Nephron (organoid): ENCODE results near the gene ZMYM2.

ENCODE experiments used
- H3K27ac Mint-ChIP-seq, 3 experiments: 2 replicates each; pipeline ENCODE4 v1.8.0; 2020; ENCODE audit warnings: mixed read lengths in 3 of 3, mild to moderate bottlenecking in 2 of 3, moderate library complexity in 1 of 3
- H3K27me3 Mint-ChIP-seq: 2 replicates; pipeline ENCODE4 v1.8.0; 2021; ENCODE audit warnings: low read depth, mild to moderate bottlenecking, moderate library complexity, mixed read lengths
- H3K36me3 Mint-ChIP-seq: 2 replicates; pipeline ENCODE4 v1.8.0; 2020; ENCODE audit warnings: low read depth, mixed read lengths
- H3K4me1 Mint-ChIP-seq: 2 replicates; pipeline ENCODE4 v1.8.0; 2020; ENCODE audit warnings: mixed read lengths
- H3K4me3 Mint-ChIP-seq, 3 experiments: 2 replicates each; pipeline ENCODE4 v1.8.0; 2020; ENCODE audit warnings: mild to moderate bottlenecking in 3 of 3, mixed read lengths in 3 of 3, moderate library complexity in 2 of 3
- H3K9me3 Mint-ChIP-seq: 2 replicates; pipeline ENCODE4 v1.8.0; 2020; ENCODE audit warnings: mixed read lengths
- TF ChIP-seq, protein P1 (sequence below), 3 experiments: fragments of 200-600 bp; sonication (generic); IDR thresholded peaks; one replicate each; pipeline ENCODE4 v1.5.0; 2021; ENCODE audit warnings: antibody characterized with exemption in 3 of 3; ENCODE audit not compliant: unreplicated experiment in 3 of 3

The ZMYM2 gene

DNA sequence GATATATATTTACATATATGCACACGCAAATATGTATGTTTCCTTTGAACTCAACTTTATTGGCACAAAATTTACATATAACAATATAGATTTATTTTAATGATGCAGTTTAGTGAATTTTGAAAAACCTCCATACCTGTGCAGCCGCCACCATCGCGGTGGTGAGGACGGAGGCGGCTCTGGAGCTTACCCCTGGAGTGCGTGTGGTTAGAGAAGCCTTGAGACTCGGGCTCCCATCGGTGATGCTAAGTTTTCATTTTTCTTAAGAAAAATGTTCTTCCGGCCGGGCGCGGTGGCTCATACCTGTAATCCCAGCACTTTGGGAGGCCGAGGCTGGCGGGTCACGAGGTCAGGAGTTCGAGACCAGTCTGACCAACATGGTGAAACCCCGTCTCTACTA, 170.5 kb downstream of the ZMYM2 start:
- H3K4me1 Mint-ChIP-seq = peaks cover 11% of the 10 kb centered on the region
- peaks cover 17% of the 10 kb centered on the region for H3K27me3 Mint-ChIP-seq

DNA sequence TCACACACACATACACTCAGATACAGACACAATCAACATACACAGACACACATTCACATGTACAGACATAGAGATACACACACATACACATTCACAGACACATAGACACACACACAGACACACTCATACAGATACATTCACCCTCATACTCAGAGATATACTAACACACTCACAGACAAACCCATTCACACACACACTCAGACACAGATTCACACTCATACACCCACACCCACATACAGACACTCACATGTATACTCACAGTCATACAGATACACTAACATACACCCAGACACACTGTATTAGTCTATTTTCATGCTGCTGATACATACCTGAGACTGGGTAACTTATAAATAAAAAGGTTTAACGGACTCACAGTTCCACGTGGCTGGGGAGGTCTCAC, 171.5 kb downstream of the ZMYM2 start:
- no peaks in the 10 kb centered on the region for H3K9me3 Mint-ChIP-seq
- H3K4me3 Mint-ChIP-seq = no peak overlapping the region
- no peak overlapping the region for H3K27ac Mint-ChIP-seq
- no peaks in the 10 kb centered on the region for H3K36me3 Mint-ChIP-seq
- peaks cover 17% of the 10 kb centered on the region for H3K27me3 Mint-ChIP-seq
- TF ChIP-seq, protein P1, sequence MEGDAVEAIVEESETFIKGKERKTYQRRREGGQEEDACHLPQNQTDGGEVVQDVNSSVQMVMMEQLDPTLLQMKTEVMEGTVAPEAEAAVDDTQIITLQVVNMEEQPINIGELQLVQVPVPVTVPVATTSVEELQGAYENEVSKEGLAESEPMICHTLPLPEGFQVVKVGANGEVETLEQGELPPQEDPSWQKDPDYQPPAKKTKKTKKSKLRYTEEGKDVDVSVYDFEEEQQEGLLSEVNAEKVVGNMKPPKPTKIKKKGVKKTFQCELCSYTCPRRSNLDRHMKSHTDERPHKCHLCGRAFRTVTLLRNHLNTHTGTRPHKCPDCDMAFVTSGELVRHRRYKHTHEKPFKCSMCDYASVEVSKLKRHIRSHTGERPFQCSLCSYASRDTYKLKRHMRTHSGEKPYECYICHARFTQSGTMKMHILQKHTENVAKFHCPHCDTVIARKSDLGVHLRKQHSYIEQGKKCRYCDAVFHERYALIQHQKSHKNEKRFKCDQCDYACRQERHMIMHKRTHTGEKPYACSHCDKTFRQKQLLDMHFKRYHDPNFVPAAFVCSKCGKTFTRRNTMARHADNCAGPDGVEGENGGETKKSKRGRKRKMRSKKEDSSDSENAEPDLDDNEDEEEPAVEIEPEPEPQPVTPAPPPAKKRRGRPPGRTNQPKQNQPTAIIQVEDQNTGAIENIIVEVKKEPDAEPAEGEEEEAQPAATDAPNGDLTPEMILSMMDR (IDR thresholded peaks at IDR 0.05; ENCODE audit: unreplicated experiment in 3 of 3) = no peak
- peaks cover 6% of the 10 kb centered on the region for H3K4me1 Mint-ChIP-seq

More for the DNA sequence above, 170.5 kb downstream of the ZMYM2 start:
- no peak overlapping the region for H3K27ac Mint-ChIP-seq
- TF ChIP-seq, protein P1 (IDR thresholded peaks at IDR 0.05; ENCODE audit: unreplicated experiment in 3 of 3) = no peak
- no peaks in the 10 kb centered on the region for H3K36me3 Mint-ChIP-seq
- H3K4me3 Mint-ChIP-seq = peak overlapping the region in 2 of 3 experiments; percentile 57 to 68
- no peaks in the 10 kb centered on the region for H3K9me3 Mint-ChIP-seq

DNA sequence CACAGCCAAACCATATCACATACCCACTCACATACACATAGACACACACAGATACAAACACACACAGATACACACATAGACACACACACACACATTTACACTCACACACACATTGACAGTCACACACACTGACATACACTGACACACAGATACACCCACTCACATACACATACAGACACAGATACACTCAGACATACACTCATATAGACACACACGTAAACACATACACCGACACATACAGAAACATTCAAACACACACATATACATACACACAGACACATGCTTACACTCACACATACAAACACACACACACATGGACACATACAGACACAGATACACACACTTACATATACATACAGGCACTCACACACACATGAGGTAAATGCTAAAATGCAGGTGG, 172.1 kb downstream of the ZMYM2 start:
- TF ChIP-seq, protein P1 (IDR thresholded peaks at IDR 0.05; ENCODE audit: unreplicated experiment in 3 of 3) = no peak
- H3K27ac Mint-ChIP-seq = no peak overlapping the region
- no peaks in the 10 kb centered on the region for H3K36me3 Mint-ChIP-seq
- peaks cover 13% of the 10 kb centered on the region for H3K27me3 Mint-ChIP-seq
- no peak overlapping the region for H3K4me3 Mint-ChIP-seq
- H3K4me1 Mint-ChIP-seq = peaks cover 2% of the 10 kb centered on the region
- no peaks in the 10 kb centered on the region for H3K9me3 Mint-ChIP-seq

DNA sequence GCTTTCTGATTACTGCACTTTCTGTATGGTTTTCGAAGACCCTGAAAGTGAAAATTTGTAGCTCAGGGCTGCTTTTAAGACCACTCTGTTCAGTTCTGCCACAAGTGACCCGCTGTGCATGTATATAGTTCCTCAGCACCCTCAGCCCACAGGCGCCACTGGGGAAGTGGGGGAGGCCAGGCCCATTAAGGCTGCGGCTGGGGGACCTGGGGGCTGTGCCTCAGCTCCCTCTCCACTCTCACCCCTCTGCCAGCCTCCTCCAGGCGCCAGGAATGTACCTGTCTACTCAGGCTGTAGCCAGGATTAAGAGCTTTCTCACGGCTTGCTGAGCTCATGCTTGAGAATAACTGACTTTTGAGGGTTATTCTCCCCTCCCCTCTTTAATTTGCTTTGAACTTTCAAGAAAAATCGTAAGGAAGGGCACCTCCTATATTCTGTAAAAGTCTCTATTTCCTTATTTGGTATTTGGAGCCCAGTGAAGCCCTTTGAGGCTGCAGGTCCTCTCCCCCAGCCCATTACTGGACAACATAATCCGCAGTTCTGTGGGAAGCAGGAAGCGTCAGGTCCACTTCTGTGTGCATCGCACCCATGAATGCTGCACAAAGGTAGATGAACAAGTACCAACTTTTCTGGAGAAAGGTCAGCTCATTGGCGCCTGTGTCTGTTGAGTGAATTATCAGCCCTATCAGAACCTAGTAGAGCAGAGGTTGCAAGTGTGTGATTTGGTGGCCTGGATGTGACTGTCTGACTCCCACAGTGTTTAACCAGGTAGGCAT, 172.7 kb downstream of the ZMYM2 start:
- H3K4me1 Mint-ChIP-seq = no peaks in the 10 kb centered on the region
- no peak overlapping the region for H3K27ac Mint-ChIP-seq
- no peaks in the 10 kb centered on the region for H3K36me3 Mint-ChIP-seq
- TF ChIP-seq, protein P1 (IDR thresholded peaks at IDR 0.05; ENCODE audit: unreplicated experiment in 3 of 3) = no peak
- no peak overlapping the region for H3K4me3 Mint-ChIP-seq
- peaks cover 9% of the 10 kb centered on the region for H3K27me3 Mint-ChIP-seq
- H3K9me3 Mint-ChIP-seq = no peaks in the 10 kb centered on the region

DNA sequence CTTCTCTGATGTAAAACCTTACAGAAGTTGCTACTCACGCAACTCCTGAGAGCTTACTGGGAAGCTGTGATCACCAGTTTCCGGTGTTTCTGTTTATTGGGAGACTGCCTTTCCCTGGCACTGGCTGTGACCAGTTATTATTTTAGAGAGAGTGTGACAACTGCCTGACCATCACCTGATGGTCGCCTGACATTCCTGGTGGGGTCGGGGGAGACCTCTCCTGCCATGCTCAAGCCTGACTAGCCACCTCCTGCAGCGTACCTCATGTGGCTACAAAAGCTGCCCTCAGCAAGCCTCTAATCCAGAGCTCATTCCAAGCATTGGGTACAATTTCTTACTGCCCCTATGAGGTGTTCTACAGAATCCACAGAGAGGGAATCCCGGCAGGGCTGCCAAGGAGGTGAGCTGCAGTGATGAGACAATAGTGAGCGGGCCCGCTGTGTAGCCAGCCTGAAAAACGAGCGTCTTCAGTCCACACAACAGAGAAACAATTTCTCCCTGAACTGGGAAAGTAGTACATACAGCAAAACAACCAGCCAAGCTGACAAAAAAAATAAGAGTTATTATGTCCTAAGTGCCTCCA, 173.6 kb downstream of the ZMYM2 start:
- H3K4me1 Mint-ChIP-seq = no peaks in the 10 kb centered on the region
- peaks cover 16% of the 10 kb centered on the region for H3K27me3 Mint-ChIP-seq
- no peak overlapping the region for H3K4me3 Mint-ChIP-seq
- no peak overlapping the region for H3K27ac Mint-ChIP-seq
- TF ChIP-seq, protein P1 (IDR thresholded peaks at IDR 0.05; ENCODE audit: unreplicated experiment in 3 of 3) = no peak
- no peaks in the 10 kb centered on the region for H3K36me3 Mint-ChIP-seq
- H3K9me3 Mint-ChIP-seq = no peaks in the 10 kb centered on the region

DNA sequence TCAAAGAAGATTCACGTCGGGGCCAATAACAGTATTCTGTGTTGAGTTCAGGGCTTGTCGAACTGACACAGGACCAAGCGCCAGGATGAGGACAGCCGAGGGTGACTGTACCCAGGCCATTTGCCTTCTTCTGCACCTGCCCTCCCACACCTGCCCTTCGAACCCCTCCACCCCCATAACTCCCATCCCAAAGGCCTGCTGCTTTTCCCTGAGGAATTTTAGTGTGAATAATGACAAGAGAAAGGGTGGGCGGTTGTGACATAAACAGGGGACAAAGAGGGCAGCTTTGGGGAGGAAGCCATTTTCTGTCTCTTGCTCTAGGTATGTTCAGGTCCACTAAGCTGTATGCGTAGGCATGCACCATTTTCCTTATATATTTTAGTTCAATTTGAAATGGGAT, 176.2 kb downstream of the ZMYM2 start:
- Mint-ChIP-seq H3K9me3 (no peaks in the 10 kb centered on the region), H3K27ac (no peak overlapping the region), H3K4me3 (no peak overlapping the region), H3K36me3 (no peaks in the 10 kb centered on the region), H3K27me3 (peaks cover 21% of the 10 kb centered on the region), H3K4me1 (no peaks in the 10 kb centered on the region)
- TF ChIP-seq, protein P1 (IDR thresholded peaks at IDR 0.05; ENCODE audit: unreplicated experiment in 3 of 3) = no peak
